HG03108 (cell line): Measurements from ENCODE around the gene SLC2A14.
"Not testable (repeated sequence)": the region's sequence is repeated elsewhere in the genome, so short reads cannot be mapped to it uniquely, and the experiment has no call there.

Experiments used
- ATAC-seq: cut with Tn5 transposase; IDR thresholded peaks from one replicate; pipeline ENCODE4 v1.9.1; 2021; ENCODE audit warnings: moderate library complexity; ENCODE audit not compliant: unreplicated experiment

Gene SLC2A14

GRCh38 chr12:7872566-7873319, at the start of gene SLC2A14:
SLC2A14 (minus strand) TSS chr12:7872915; CDS start chr12:7869880, 3,035 bp downstream.
- ATAC-seq, result no peak

- not testable (repeated sequence) for ATAC-seq
These were observed 48.5 kb upstream of the SLC2A14 start for GRCh38 chr12:7921181-7921580.

- ATAC-seq, result not testable (repeated sequence)
These were observed 45.5 kb upstream of the SLC2A14 start for GRCh38 chr12:7918268-7918590.

- ATAC-seq, result no peak
These were observed 44.9 kb upstream of the SLC2A14 start for GRCh38 chr12:7917392-7918267.

- ATAC-seq, result no peak
These were observed 44.2 kb upstream of the SLC2A14 start for GRCh38 chr12:7916936-7917335.

- ATAC-seq, result no peak
These were observed 43.1 kb upstream of the SLC2A14 start for GRCh38 chr12:7915661-7916403.

GRCh38 chr12:7910106-7910505, 37.4 kb upstream of the SLC2A14 start:
- not testable (repeated sequence) for ATAC-seq

GRCh38 chr12:7907009-7907408, 34.3 kb upstream of the SLC2A14 start:
- ATAC-seq, result no peak

GRCh38 chr12:7906303-7906702, 33.6 kb upstream of the SLC2A14 start:
- ATAC-seq, result not testable (repeated sequence)

GRCh38 chr12:7905600-7906125, 32.9 kb upstream of the SLC2A14 start:
- not testable (repeated sequence) for ATAC-seq

GRCh38 chr12:7905071-7905470, 32.4 kb upstream of the SLC2A14 start:
- ATAC-seq, result no peak

GRCh38 chr12:7902416-7902815, 29.7 kb upstream of the SLC2A14 start:
- ATAC-seq, result not testable (repeated sequence)

GRCh38 chr12:7899755-7900154, 27.0 kb upstream of the SLC2A14 start:
- ATAC-seq, result no peak

GRCh38 chr12:7896726-7897125, 24.0 kb upstream of the SLC2A14 start:
- ATAC-seq, result not testable (repeated sequence)

GRCh38 chr12:7892186-7892980, 19.7 kb upstream of the SLC2A14 start:
- no peak for ATAC-seq

GRCh38 chr12:7884689-7885088, 12.0 kb upstream of the SLC2A14 start:
- no peak for ATAC-seq

- ATAC-seq, result not testable (repeated sequence)
These were observed 9.0 kb upstream of the SLC2A14 start for GRCh38 chr12:7881736-7882120.

GRCh38 chr12:7880952-7881735, 8.4 kb upstream of the SLC2A14 start:
- not testable (repeated sequence) for ATAC-seq

GRCh38 chr12:7879246-7879645, 6.5 kb upstream of the SLC2A14 start:
- ATAC-seq, result no peak
